Upper lobe of left lung (tissue), 6 donors: Measurements from ENCODE around the gene ADAMTS12. TPM values are rescaled to one million over a fixed set of nuclear protein-coding genes. Genes with fewer than 3 reads are reported as not detected.

Source experiments
- ATAC-seq, 2 donors: fragments of 200-7000 bp; cut with Tn5 transposase; one replicate each; pipeline ENCODE4 v1.9.1; 2022; ENCODE audit warnings: mild to moderate bottlenecking in 2 of 2, moderate library complexity in 2 of 2; ENCODE audit not compliant: low FRiP score in 2 of 2
- DNase-seq, 2 donors: peaks; one replicate each; pipeline ENCODE4 v3.0.0-alpha.2; 2019 to 2020
- H3K27ac ChIP-seq, 4 donors: fragments of 200-600 bp; sonication (generic); one replicate each; pipeline ENCODE4 v1.5.1; 2016 to 2019
- H3K27me3 ChIP-seq, 4 donors: fragments of 200-600 bp; sonication (generic); one replicate each; pipeline ENCODE4 v1.5.1; 2017 to 2019
- H3K36me3 ChIP-seq, 4 donors: fragments of 200-600 bp; sonication (generic); one replicate each; pipeline ENCODE4 v1.5.1; 2016 to 2019
- H3K4me1 ChIP-seq, 4 donors: fragments of 200-600 bp; sonication (generic); one replicate each; pipeline ENCODE4 v1.5.1; 2018 to 2019
- H3K4me3 ChIP-seq, 4 donors: fragments of 200-600 bp; sonication (generic); one replicate each; pipeline ENCODE4 v1.5.1; 2017 to 2019; ENCODE audit warnings: mild to moderate bottlenecking in 2 of 4, moderate library complexity in 1 of 4
- H3K9me3 ChIP-seq, 4 donors: fragments of 200-600 bp; sonication (generic); one replicate each; pipeline ENCODE4 v1.5.1; 2018 to 2019
- CTCF ChIP-seq, 6 experiments: fragments of 450-650 bp in 4 of 6; fragments of 200-600 bp in 2 of 6; sonication (generic) in 2 of 6; IDR thresholded peaks; one replicate each; pipeline ENCODE4 v1.5.1; 2016 to 2019; ENCODE audit warnings: antibody characterized with exemption in 6 of 6
- EP300 ChIP-seq, 4 donors: sonication (generic); formaldehyde crosslinking; IDR thresholded peaks; one replicate each; pipeline ENCODE4 v1.5.1; 2017; ENCODE audit warnings: antibody characterized with exemption in 4 of 4, control low read depth in 2 of 4
- POLR2A ChIP-seq, 4 donors: fragments of 450-650 bp; IDR thresholded peaks; one replicate each; pipeline ENCODE4 v1.5.1; 2016 to 2017; ENCODE audit warnings: antibody characterized with exemption in 4 of 4, mild to moderate bottlenecking in 2 of 4
- POLR2AphosphoS5 ChIP-seq, 2 donors: sonication (generic); formaldehyde crosslinking; IDR thresholded peaks; one replicate each; pipeline ENCODE4 v1.5.1; 2017; ENCODE audit warnings: antibody characterized with exemption in 2 of 2
- WGBS, 2 donors: methylation state at CpG; one replicate each; pipeline ENCODE4 v1.1.5; 2017 to 2018; 5-methylcytosine and 5-hydroxymethylcytosine counted together
- total RNA-seq, 6 donors: library from RNA; depleted of rRNA in 4 of 6; stranded (reverse); fragments of >200 nt in 4 of 6; gene quantifications; one replicate each; pipeline versions ENCODE4 v1.1.0 to v1.2.1, GENCODE V29; 2016 to 2021
- donor health status: DM: no; HTN: no; CAD: no; lungs with moderate emphysema.
- donor health status: DM: no; HTN: yes; CAD: no; lungs with severe emphysema.

The ADAMTS12 gene
- total RNA-seq, 6 donors from 2014 or later = 2.3 to 16.8 (median 7.4) TPM

DNA sequence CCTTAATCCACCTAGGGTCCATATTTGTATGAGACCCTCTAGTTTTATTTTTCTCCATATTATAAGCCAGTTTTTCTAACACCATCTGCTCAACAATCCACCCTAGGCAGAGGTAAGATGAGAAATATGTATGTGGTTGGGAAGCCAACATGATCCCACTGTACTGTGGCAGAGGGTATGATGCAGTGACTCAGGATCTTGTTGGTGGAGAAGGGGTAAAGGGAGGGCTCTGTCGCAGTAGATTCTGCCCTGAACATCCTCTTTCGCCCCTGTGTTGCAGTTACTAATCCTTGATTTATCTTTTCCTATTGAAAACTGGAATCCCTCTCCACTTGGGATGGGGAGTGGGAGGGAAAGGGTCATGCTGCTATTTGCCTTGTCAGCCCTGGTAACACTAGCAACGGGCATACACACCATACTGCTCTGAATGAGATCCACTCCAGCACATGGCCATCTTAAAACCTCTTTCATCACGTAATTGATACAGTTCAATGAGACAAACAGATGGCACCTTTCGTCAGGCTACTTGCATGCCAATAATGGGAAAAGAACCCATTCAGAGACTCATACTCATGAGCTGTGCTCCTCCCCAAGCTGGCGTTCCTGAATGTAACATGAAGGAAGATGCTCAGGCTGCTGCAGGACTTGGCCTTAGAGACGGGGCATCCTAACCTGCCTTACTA lies 63.0 kb downstream of the ADAMTS12 start:
- H3K4me3 ChIP-seq = no peak overlapping the region
- no peak for ATAC-seq
- WGBS, 2 donors = 83 to 94% methylated on average over 7 of the region's 7 CpGs
- no peaks in the 10 kb centered on the region for H3K27me3 ChIP-seq
- H3K36me3 ChIP-seq = no peaks in the 10 kb centered on the region
- no peak overlapping the region for H3K27ac ChIP-seq
- TF ChIP-seq CTCF (IDR thresholded peaks at IDR 0.05) = no peak
- no peak for TF ChIP-seq POLR2AphosphoS5 (IDR thresholded peaks at IDR 0.05)
- no peak for TF ChIP-seq EP300 (IDR thresholded peaks at IDR 0.05)
- TF ChIP-seq POLR2A (IDR thresholded peaks at IDR 0.05) = no peak
- no peak for DNase-seq
- no peaks in the 10 kb centered on the region for H3K4me1 ChIP-seq
- H3K9me3 ChIP-seq = no peaks in the 10 kb centered on the region

DNA sequence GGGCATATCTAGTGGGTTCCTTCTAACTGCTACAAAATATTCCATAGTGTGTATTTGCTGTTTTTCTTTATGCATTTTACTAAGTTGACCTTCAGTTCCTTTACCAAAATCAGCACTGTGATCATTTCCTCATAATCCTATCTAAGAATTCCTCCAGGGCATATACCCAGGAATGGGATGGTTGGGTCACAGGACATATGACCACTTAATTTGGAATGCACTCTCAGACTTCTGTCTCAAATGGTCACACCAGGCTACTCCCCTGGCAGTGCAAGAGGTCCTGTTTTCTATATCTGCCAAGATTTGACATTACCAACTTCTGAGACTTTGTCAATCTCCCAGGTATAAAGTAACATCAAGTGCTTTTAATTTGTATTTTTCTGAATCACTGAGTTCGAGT lies 63.9 kb downstream of the ADAMTS12 start:
- Histone ChIP-seq H3K4me1 (no peaks in the 10 kb centered on the region), H3K9me3 (no peaks in the 10 kb centered on the region), H3K27ac (no peak overlapping the region), H3K27me3 (no peaks in the 10 kb centered on the region), H3K4me3 (no peak overlapping the region), H3K36me3 (no peaks in the 10 kb centered on the region)
- 65 to 79% methylated on average over 1 of the region's 1 CpG for WGBS, 2 donors
- DNase-seq (no peak), ATAC-seq (no peak)
- TF ChIP-seq POLR2AphosphoS5 (IDR thresholded peaks at IDR 0.05) (no peak), POLR2A (IDR thresholded peaks at IDR 0.05) (no peak), EP300 (IDR thresholded peaks at IDR 0.05) (no peak), CTCF (IDR thresholded peaks at IDR 0.05) (no peak)

DNA sequence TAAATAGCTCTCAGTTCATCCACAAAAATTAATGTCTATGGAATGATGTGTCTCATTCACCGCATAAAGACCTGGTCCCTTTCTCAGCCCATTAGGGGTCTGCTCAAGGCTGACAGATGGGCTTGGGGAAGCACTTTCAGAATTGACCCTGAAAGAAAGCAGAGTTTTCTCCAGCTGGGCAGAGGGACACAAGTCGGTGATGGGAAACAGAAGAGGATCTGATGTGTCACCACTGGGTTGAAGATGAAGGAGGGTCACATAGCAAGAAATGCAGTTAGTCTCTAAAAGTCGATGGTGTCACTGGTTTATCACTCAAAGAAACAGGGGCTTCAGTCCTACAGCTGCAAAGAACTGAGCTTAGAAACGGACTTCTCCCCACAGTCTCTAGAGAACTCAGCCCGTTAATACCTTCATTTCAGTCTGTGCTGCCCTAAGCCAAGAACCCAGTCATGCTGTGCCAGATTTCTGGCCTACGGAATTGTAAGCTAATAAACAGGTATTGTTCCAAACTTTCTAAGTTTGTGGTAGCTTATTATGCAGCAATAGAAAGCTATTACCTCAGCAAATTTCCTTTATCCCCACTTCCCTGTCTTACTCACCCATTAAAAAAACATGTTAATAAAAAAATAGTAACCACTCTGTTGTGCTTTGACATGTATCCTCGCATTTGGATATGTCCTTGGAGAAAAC lies 64.6 kb downstream of the ADAMTS12 start:
- no peak overlapping the region for H3K4me3 ChIP-seq
- no peak for DNase-seq
- no peaks in the 10 kb centered on the region for H3K9me3 ChIP-seq
- H3K4me1 ChIP-seq = no peaks in the 10 kb centered on the region
- 85 to 87% methylated on average over 7 of the region's 7 CpGs for WGBS, 2 donors
- no peaks in the 10 kb centered on the region for H3K36me3 ChIP-seq
- TF ChIP-seq POLR2AphosphoS5 (IDR thresholded peaks at IDR 0.05) (no peak), EP300 (IDR thresholded peaks at IDR 0.05) (no peak), CTCF (IDR thresholded peaks at IDR 0.05) (no peak)
- no peaks in the 10 kb centered on the region for H3K27me3 ChIP-seq
- no peak for ATAC-seq
- no peak overlapping the region for H3K27ac ChIP-seq

GRCh38 chr5:33824516-33825195 lies 67.1 kb downstream of the ADAMTS12 start:
- WGBS, 2 donors = 56 to 67% methylated on average over 4 of the region's 4 CpGs
- Histone ChIP-seq H3K4me3 (no peak overlapping the region), H3K9me3 (peaks cover 0 to 3% (median 0%) of the 10 kb centered on the region in 4 donors), H3K4me1 (no peaks in the 10 kb centered on the region), H3K27ac (no peak overlapping the region), H3K27me3 (no peaks in the 10 kb centered on the region), H3K36me3 (no peaks in the 10 kb centered on the region)
- peak in 1 of 2 donors; percentile 41 for ATAC-seq
- no peak for TF ChIP-seq POLR2AphosphoS5 (IDR thresholded peaks at IDR 0.05)
- TF ChIP-seq CTCF (IDR thresholded peaks at IDR 0.05) = no peak
- TF ChIP-seq POLR2A (IDR thresholded peaks at IDR 0.05) = no peak
- no peak for TF ChIP-seq EP300 (IDR thresholded peaks at IDR 0.05)
- no peak for DNase-seq
